OCI-LY1 (cell line): Measurements from ENCODE around the gene TBCA.

Experiments
- H2AFZ ChIP-seq: fragments of 200-600 bp; sonication (generic), shearing (Covaris generic); 2 replicates; pipeline ENCODE4 v1.6.0; 2014; ENCODE audit warnings: antibody characterized with exemption, mild to moderate bottlenecking, low read length
- H3F3A ChIP-seq: fragments of 200-600 bp; sonication (generic), shearing (Covaris generic); 2 replicates; pipeline ENCODE4 v1.6.0; 2014; ENCODE audit warnings: mild to moderate bottlenecking, antibody characterized with exemption, low read length, moderate library complexity; ENCODE audit not compliant: insufficient read depth
- H3K27ac ChIP-seq: fragments of 200-600 bp; sonication (generic); 2 replicates; pipeline ENCODE4 v1.5.1; 2014; ENCODE audit warnings: low read length, mixed run types, mild to moderate bottlenecking, low read depth; ENCODE audit not compliant: poor library complexity, severe bottlenecking
- H3K27me3 ChIP-seq: fragments of 200-600 bp; sonication (generic); 2 replicates; pipeline ENCODE4 v1.6.0; 2014; ENCODE audit warnings: antibody characterized with exemption, mild to moderate bottlenecking, low read length, moderate library complexity; ENCODE audit not compliant: insufficient read depth
- H3K36me3 ChIP-seq: fragments of 200-600 bp; sonication (generic); 2 replicates; pipeline ENCODE4 v1.6.1; 2014; ENCODE audit warnings: mild to moderate bottlenecking, antibody characterized with exemption, low read length, moderate library complexity, mixed read lengths; ENCODE audit not compliant: insufficient read depth
- H3K4me1 ChIP-seq: fragments of 200-600 bp; sonication (generic); 2 replicates; pipeline ENCODE4 v1.5.1; 2014; ENCODE audit warnings: mild to moderate bottlenecking, low read length, moderate library complexity; ENCODE audit not compliant: insufficient read depth, severe bottlenecking
- H3K4me2 ChIP-seq: fragments of 200-600 bp; sonication (generic), shearing (Covaris generic); 2 replicates; pipeline ENCODE4 v1.6.1; 2014; ENCODE audit warnings: low read length
- H3K4me3 ChIP-seq: fragments of 200-600 bp; sonication (generic); 2 replicates; pipeline ENCODE4 v1.5.1; 2014; ENCODE audit warnings: low read length, low read depth, mild to moderate bottlenecking, mixed read lengths; ENCODE audit not compliant: poor library complexity, severe bottlenecking
- H3K79me2 ChIP-seq: fragments of 200-600 bp; shearing (Covaris generic); 2 replicates; pipeline ENCODE4 v1.6.1; 2016; ENCODE audit warnings: mixed run types, low read length, mixed read lengths; ENCODE audit not compliant: insufficient read depth
- H3K9ac ChIP-seq: fragments of 200-600 bp; sonication (generic), shearing (Covaris generic); 2 replicates; pipeline ENCODE4 v1.6.1; 2014; ENCODE audit warnings: mild to moderate bottlenecking, low read length, mixed read lengths
- H3K9me2 ChIP-seq: fragments of 200-600 bp; sonication (generic), shearing (Covaris generic); 2 replicates; pipeline ENCODE4 v1.6.1; 2014; ENCODE audit warnings: low read depth, mild to moderate bottlenecking, low read length, mixed read lengths
- H3K9me3 ChIP-seq: fragments of 200-600 bp; shearing (Covaris generic); 2 replicates; pipeline ENCODE4 v1.6.1; 2014; ENCODE audit warnings: low read length, mixed read lengths
- H4K20me1 ChIP-seq: fragments of 200-600 bp; sonication (generic), shearing (Covaris generic); 2 replicates; pipeline ENCODE4 v1.6.0; 2016; ENCODE audit warnings: mild to moderate bottlenecking, low read length; ENCODE audit not compliant: insufficient read depth
- EZH2 ChIP-seq: fragments of 200-600 bp; sonication (generic), shearing (Covaris generic); IDR thresholded peaks from 2 replicates; pipeline ENCODE4 v1.8.0; 2017; ENCODE audit warnings: borderline replicate concordance, mixed run types, mild to moderate bottlenecking, antibody characterized with exemption, low read length, moderate library complexity, mixed read lengths
- TF ChIP-seq, protein P1 (sequence below): fragments of 200-600 bp; sonication (generic), shearing (Covaris generic); IDR thresholded peaks from 2 replicates; pipeline ENCODE4 v1.5.1; 2017; ENCODE audit warnings: mild to moderate bottlenecking, antibody characterized with exemption, low read length, moderate library complexity, mixed read lengths

The TBCA gene

DNA sequence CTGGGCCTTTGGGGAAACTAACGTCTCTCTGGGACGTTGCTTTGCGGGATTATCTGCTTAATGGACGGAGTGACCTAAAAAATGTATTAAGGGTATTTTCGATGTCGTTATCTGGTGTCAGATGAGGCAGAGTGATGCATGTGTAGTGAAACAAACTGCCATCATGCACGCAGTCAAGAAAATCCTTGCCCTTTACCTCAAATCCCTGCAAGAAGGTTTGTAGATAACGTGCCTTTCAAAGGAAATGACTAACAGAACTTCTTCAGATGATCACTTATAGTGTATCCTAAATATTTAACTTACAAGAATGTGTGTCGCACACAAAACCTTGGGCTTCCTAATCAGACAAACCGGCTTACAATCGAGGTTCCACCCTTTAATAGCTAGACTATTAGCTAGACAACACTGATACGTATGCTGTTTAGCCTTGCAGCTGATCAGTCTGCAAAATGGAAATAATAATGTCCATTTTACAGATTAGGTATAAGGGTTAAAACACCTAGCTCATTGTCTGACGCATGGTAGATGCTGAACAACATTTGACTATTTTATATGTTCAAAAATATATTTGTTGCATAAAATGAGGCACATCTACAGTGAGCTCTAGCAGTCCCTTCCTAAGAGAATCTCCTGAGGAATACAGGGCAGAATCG, 541 bp upstream of the TBCA start:
- Histone ChIP-seq H3K4me1 (peaks cover 33% of the 10 kb centered on the region), H3K9me2 (no peaks in the 10 kb centered on the region), H3K9ac (peak overlapping the region; percentile 62)

DNA sequence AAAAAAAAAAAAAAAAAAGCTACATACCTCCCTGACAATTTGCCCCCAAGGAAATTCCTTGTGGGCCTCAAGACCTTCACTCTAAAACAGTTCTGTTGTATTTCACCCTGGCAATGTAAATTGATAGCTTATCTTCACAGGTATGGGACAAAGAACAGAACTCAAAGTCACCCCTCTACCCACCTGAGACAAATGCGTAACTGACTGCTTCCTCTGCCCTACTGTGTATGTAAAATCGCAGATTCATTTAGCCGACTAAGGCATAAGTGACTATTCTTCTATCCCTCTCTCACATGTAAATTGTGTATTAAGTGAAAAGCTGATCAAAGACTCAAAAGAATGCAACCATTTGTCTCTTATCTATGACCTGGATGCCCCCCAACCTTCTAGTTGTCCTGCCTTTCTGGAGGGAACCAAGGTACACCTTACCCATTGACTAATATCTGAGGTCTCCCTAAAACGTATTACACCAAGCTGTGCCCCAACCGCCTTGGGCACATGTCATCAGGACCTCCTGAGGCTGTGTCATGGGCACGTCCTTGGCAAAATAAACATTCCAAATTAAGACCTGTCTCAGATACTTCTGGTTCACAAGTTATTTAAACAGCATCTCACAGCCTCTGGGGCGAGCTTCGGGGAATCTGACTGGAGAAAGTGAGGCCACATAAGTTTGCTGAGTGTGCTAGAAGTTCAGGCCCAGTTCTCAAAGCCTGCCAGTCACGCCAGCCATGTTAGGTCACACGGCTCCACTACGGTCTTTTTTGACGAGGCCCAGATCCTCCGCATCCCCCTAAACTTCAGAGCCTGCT, 954 bp downstream of the TBCA start:
- no peak overlapping the region for H2AFZ ChIP-seq
- peak overlapping the region; percentile 89 for H3K9ac ChIP-seq
- H3K36me3 ChIP-seq = peaks cover 42% of the 10 kb centered on the region
- peak overlapping the region; percentile 73 for H3K4me3 ChIP-seq
- H3K9me2 ChIP-seq = no peaks in the 10 kb centered on the region
- H3K9me3 ChIP-seq = no peaks in the 10 kb centered on the region
- no peaks in the 10 kb centered on the region for H4K20me1 ChIP-seq
- H3K27me3 ChIP-seq = no peaks in the 10 kb centered on the region
- H3F3A ChIP-seq = no peaks in the 10 kb centered on the region
- peak overlapping the region; percentile 65 for H3K27ac ChIP-seq
- H3K79me2 ChIP-seq = peaks cover 56% of the 10 kb centered on the region
- peak overlapping the region; percentile 79 for H3K4me2 ChIP-seq
- peaks cover 33% of the 10 kb centered on the region for H3K4me1 ChIP-seq
- TF ChIP-seq, protein P1, sequence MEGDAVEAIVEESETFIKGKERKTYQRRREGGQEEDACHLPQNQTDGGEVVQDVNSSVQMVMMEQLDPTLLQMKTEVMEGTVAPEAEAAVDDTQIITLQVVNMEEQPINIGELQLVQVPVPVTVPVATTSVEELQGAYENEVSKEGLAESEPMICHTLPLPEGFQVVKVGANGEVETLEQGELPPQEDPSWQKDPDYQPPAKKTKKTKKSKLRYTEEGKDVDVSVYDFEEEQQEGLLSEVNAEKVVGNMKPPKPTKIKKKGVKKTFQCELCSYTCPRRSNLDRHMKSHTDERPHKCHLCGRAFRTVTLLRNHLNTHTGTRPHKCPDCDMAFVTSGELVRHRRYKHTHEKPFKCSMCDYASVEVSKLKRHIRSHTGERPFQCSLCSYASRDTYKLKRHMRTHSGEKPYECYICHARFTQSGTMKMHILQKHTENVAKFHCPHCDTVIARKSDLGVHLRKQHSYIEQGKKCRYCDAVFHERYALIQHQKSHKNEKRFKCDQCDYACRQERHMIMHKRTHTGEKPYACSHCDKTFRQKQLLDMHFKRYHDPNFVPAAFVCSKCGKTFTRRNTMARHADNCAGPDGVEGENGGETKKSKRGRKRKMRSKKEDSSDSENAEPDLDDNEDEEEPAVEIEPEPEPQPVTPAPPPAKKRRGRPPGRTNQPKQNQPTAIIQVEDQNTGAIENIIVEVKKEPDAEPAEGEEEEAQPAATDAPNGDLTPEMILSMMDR = no peak
- TF ChIP-seq EZH2 = no peak

More for the DNA sequence above, 541 bp upstream of the TBCA start:
- no peaks in the 10 kb centered on the region for H3K27me3 ChIP-seq
- H3K36me3 ChIP-seq = peaks cover 27% of the 10 kb centered on the region
- no peaks in the 10 kb centered on the region for H3F3A ChIP-seq
- H2AFZ ChIP-seq = peak overlapping the region; percentile 77; the same call in 1 of the 2 replicates
- H3K4me3 ChIP-seq = peak overlapping the region; percentile 73
- H3K79me2 ChIP-seq = peaks cover 41% of the 10 kb centered on the region
- H3K9me3 ChIP-seq = no peaks in the 10 kb centered on the region
- H3K27ac ChIP-seq = no peak overlapping the region
- no peak for TF ChIP-seq EZH2
- TF ChIP-seq, protein P1 = no peak
- peak overlapping the region; percentile 81 for H3K4me2 ChIP-seq
- no peaks in the 10 kb centered on the region for H4K20me1 ChIP-seq

DNA sequence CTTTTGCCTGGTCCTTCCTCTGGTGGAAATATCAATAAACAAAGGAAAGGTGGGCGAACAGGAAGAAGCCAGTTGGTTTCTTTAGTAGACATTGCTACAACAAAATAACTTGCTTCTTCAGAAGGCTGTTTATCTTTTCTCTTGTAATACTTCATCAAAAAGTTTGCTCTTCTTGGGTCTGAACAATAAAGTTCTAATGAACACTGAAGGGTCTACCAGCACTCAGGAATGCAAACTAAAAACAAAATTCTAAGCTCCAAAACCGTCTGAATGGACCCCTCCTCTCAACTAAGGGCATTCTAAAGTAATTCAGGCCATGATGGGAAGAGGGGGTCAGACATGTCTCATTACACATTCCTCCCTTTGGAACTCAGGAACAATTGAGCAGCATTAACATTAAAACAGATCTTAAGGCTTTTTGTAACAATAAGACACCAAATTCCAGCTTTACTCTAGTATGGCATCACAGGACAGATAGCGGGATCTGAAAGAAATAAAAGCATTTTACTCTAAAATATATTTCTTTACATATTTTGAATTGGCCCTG, 2.3 kb downstream of the TBCA start:
- no peaks in the 10 kb centered on the region for H3K27me3 ChIP-seq

More for the DNA sequence above, 2.3 kb downstream of the TBCA start:
- Histone ChIP-seq H3K4me1 (peaks cover 33% of the 10 kb centered on the region), H3K36me3 (peaks cover 56% of the 10 kb centered on the region), H3K4me3 (peak overlapping the region; percentile 73), H3F3A (no peaks in the 10 kb centered on the region), H2AFZ (no peak overlapping the region), H3K9ac (peak overlapping the region; percentile 89; the same call in 1 of the 2 replicates), H3K9me2 (no peaks in the 10 kb centered on the region), H4K20me1 (no peaks in the 10 kb centered on the region), H3K27ac (no peak overlapping the region), H3K4me2 (peak overlapping the region; percentile 79), H3K79me2 (peaks cover 70% of the 10 kb centered on the region), H3K9me3 (no peaks in the 10 kb centered on the region)
- TF ChIP-seq, protein P1 = no peak
- TF ChIP-seq EZH2 = no peak
